ENCODE measurements around the gene SLC44A1. TPM values are rescaled to one million over a fixed set of nuclear protein-coding genes. Genes with fewer than 3 reads are reported as not detected.

SLC44A1 gene
- total RNA-seq, 1 donor from 2014 or later, result 51.3 TPM

GRCh38 chr9:105205787-105206495, 38.5 kb upstream of the SLC44A1 start:
- FAIRE-seq (no peak), DNase-seq (ENCODE audit: low read depth) (peak; percentile 25)
- H3K36me3 ChIP-seq (ENCODE audit: control insufficient read depth, insufficient read depth, low read length), result no peaks in the 10 kb centered on the region
- no peaks in the 10 kb centered on the region for H3K27me3 ChIP-seq (ENCODE audit: control insufficient read depth, insufficient read depth, low read length)
- no peak overlapping the region for H3K4me3 ChIP-seq (ENCODE audit: low read depth, low read length)
- no peak for TF ChIP-seq CTCF (IDR thresholded peaks at IDR 0.05; ENCODE audit: insufficient read depth, low read length, severe bottlenecking)

GRCh38 chr9:105206496-105206820, 38.0 kb upstream of the SLC44A1 start:
- no peak overlapping the region for H3K4me3 ChIP-seq (ENCODE audit: low read depth, low read length)
- TF ChIP-seq CTCF (IDR thresholded peaks at IDR 0.05; ENCODE audit: insufficient read depth, low read length, severe bottlenecking), result no peak
- H3K27me3 ChIP-seq (ENCODE audit: control insufficient read depth, insufficient read depth, low read length), result no peaks in the 10 kb centered on the region
- no peaks in the 10 kb centered on the region for H3K36me3 ChIP-seq (ENCODE audit: control insufficient read depth, insufficient read depth, low read length)
- DNase-seq (ENCODE audit: low read depth), result no peak
- no peak for FAIRE-seq

DNA sequence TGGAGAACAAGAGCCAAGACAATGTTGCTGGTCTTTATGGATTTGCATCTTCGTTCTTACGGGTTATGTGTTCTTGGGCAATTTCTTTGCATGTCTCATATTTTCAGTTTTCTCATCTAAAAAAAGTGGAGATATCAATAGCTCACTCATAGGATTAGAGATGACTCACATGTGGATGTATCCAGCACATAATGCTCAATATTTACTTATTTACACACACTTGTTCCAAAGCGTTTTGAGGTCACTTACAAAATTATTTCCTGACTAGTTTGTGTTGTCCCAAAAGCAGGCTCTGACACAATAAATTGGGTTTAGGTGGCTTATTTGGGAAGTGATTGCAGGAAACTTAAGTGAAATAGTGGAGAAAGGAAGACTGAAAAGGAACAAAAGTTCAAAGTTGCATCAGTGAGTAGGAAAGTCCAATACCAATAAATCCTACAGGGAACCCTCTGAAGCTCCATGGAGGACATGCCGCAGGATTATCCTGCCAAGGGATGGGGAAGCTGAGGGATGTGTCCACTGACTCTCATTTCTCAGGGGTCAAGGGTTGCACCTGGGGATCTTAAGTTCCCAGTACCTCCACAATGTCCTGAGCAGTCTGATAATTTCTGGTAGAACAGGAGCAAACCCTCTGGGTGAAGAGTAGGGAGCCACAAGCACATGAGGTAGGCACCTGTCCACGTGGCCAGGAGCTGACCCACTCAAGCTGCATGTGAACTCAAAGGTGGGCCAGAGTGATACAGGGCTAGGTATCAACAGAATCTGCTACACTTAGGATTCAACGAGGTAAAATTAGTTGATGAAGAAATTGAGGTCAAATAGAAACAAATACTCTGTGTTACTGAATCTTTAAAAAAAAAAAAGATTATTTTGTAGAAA, 37.4 kb upstream of the SLC44A1 start:
- no peaks in the 10 kb centered on the region for H3K27me3 ChIP-seq (ENCODE audit: control insufficient read depth, insufficient read depth, low read length)
- no peak overlapping the region for H3K4me3 ChIP-seq (ENCODE audit: low read depth, low read length)
- no peak for TF ChIP-seq CTCF (IDR thresholded peaks at IDR 0.05; ENCODE audit: insufficient read depth, low read length, severe bottlenecking)
- H3K36me3 ChIP-seq (ENCODE audit: control insufficient read depth, insufficient read depth, low read length), result no peaks in the 10 kb centered on the region
- FAIRE-seq, result no peak
- peak; percentile 68 for DNase-seq (ENCODE audit: low read depth)

DNA sequence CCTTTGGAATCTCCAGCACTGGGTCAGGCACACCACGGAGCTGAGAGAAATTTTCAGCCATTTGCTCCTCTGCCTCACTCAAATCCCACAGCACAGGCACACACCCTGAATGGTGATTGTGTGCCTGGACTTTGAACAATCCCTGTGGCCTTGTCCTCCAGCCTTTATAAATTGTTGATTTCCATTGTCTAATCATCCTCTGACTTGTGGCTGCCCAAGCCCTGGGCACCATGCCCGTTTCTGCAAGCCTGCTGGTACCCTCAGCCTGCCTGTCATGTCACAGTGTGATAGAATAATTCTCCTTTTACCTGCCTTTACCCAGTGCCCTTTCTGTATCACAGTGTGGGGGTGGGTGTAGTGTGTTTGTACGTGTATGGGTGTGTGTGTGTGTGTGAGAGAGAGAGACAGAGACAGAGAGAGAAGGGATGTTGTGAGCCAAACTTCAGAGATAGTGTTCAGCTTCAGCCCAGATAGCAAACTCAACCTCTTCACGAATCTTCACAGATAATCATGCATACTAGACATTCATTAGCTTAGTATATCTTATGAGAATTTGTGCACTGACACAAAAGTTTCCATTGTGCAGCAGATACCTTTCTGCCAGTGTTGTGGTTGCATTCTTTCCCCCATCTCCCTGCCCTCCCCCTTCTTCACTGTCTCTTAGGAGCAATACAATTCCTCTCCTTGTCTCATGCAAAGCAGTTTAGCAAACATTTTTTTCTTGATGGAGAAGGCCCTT, 27.8 kb upstream of the SLC44A1 start:
- no peaks in the 10 kb centered on the region for H3K36me3 ChIP-seq (ENCODE audit: control insufficient read depth, insufficient read depth, low read length)
- FAIRE-seq (no peak), DNase-seq (ENCODE audit: low read depth) (no peak)
- H3K27me3 ChIP-seq (ENCODE audit: control insufficient read depth, insufficient read depth, low read length), result no peaks in the 10 kb centered on the region
- H3K4me3 ChIP-seq (ENCODE audit: low read depth, low read length), result no peak overlapping the region
- no peak for TF ChIP-seq CTCF (IDR thresholded peaks at IDR 0.05; ENCODE audit: insufficient read depth, low read length, severe bottlenecking)

GRCh38 chr9:105218673-105219072, 25.8 kb upstream of the SLC44A1 start:
- FAIRE-seq, result no peak
- DNase-seq (ENCODE audit: low read depth), result no peak
- no peak for TF ChIP-seq CTCF (IDR thresholded peaks at IDR 0.05; ENCODE audit: insufficient read depth, low read length, severe bottlenecking)
- no peak overlapping the region for H3K4me3 ChIP-seq (ENCODE audit: low read depth, low read length)
- no peaks in the 10 kb centered on the region for H3K27me3 ChIP-seq (ENCODE audit: control insufficient read depth, insufficient read depth, low read length)
- no peaks in the 10 kb centered on the region for H3K36me3 ChIP-seq (ENCODE audit: control insufficient read depth, insufficient read depth, low read length)

All from bronchial epithelial cell (primary cell).